Coronary artery (tissue), 2 donors: ENCODE results near the gene CSGALNACT2.

Source experiments
- DNase-seq: peaks from one replicate; pipeline ENCODE4 v3.0.0-alpha.2; 2017; ENCODE audit warnings: low spot score
- H3K27ac ChIP-seq, 2 donors: fragments of 200-600 bp; sonication (generic); one replicate each; pipeline ENCODE4 v1.5.1; 2016 to 2019
- H3K4me3 ChIP-seq: fragments of 200-600 bp; sonication (generic); 2 replicates; pipeline ENCODE4 v1.5.1; 2016; ENCODE audit warnings: mild to moderate bottlenecking, moderate library complexity
- TF ChIP-seq, protein P1 (sequence below): fragments of 200-600 bp; sonication (generic); IDR thresholded peaks from one replicate; pipeline ENCODE4 v1.5.1; 2019; ENCODE audit warnings: antibody characterized with exemption

The CSGALNACT2 gene

DNA sequence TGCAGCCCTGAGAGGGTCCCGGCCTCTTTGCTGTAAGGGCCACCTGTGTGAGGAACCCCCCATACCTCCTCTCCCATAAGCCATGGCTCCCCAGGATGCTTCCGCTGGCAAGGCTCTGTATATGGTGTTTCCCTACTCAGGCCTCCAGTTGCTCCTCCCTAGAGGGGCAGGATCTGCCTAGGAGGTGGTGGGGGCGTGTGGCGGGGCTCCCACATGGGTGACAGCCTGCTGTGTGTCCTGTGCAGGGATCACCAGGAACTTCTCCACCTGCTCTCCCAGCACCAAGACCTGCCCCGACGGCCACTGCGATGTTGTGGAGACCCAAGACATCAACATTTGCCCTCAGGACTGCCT, 25.7 kb upstream of the CSGALNACT2 start:
- TF ChIP-seq, protein P1, sequence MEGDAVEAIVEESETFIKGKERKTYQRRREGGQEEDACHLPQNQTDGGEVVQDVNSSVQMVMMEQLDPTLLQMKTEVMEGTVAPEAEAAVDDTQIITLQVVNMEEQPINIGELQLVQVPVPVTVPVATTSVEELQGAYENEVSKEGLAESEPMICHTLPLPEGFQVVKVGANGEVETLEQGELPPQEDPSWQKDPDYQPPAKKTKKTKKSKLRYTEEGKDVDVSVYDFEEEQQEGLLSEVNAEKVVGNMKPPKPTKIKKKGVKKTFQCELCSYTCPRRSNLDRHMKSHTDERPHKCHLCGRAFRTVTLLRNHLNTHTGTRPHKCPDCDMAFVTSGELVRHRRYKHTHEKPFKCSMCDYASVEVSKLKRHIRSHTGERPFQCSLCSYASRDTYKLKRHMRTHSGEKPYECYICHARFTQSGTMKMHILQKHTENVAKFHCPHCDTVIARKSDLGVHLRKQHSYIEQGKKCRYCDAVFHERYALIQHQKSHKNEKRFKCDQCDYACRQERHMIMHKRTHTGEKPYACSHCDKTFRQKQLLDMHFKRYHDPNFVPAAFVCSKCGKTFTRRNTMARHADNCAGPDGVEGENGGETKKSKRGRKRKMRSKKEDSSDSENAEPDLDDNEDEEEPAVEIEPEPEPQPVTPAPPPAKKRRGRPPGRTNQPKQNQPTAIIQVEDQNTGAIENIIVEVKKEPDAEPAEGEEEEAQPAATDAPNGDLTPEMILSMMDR, result no peak
- no peak overlapping the region for H3K27ac ChIP-seq
- H3K4me3 ChIP-seq, result no peak overlapping the region
- DNase-seq, result no peak

DNA sequence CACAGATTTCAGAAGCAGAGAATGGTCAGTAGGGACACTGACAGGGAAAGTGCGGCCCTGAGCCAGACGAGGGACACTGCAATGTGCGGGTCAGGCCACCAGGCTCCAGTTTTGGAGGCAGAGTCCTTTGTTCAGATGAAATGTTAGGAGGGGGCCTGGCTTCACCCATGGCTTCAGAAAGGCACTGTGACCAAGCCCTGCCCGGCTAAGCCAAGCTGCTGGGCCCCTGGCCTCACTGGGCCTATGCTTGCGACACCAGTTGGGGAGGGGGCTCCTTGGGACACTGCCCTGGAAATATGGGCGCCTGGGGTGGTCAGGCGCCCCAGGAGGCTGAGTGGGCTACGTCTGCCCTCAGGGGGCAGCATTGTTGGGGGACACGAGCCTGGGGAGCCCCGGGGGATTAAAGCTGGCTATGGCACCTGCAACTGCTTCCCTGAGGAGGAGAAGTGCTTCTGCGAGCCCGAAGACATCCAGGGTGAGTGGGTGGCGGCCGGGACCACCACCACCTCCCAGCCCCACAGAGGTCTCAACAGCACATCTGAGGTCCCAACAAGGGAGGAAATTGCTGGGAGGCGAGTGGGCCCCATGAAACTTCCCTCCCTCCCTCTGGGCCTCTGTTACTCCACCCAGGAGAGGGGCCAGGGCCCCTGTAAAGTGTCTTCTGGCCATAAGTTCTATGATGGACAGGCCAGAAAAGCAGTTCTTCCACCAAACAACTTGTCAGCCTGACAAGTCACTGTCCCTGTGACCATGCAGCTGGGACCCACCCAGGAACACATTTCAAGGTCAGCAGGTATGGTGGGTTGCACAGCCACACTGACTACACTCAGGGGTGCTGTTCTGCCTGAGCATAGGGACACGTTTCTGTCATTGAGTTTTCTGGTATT, 24.8 kb upstream of the CSGALNACT2 start:
- no peak overlapping the region for H3K4me3 ChIP-seq
- no peak for DNase-seq
- TF ChIP-seq, protein P1, result no peak
- no peak overlapping the region for H3K27ac ChIP-seq

DNA sequence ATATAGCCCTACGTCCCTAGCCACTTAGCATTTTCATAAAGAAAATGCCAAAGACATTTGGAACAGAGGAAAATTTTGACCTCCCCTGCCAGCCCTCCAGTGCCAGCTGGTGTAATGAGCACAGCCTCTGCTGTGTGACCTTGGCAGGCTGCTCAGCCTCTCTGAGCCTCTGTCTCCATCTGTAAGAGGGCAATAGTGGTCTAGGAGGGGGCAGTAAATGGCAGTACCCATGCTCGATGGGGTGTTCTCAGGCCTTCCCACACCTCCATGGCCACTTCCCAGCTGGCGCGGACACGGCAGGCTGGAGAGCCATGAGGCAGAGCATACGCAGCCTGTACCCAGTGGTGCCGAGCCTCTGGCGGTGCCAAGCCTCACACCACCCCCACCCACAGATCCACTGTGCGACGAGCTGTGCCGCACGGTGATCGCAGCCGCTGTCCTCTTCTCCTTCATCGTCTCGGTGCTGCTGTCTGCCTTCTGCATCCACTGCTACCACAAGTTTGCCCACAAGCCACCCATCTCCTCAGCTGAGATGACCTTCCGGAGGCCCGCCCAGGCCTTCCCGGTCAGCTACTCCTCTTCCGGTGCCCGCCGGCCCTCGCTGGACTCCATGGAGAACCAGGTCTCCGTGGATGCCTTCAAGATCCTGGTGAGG, 24.0 kb upstream of the CSGALNACT2 start:
- DNase-seq, result no peak
- no peak overlapping the region for H3K27ac ChIP-seq
- TF ChIP-seq, protein P1, result no peak
- H3K4me3 ChIP-seq, result no peak overlapping the region

DNA sequence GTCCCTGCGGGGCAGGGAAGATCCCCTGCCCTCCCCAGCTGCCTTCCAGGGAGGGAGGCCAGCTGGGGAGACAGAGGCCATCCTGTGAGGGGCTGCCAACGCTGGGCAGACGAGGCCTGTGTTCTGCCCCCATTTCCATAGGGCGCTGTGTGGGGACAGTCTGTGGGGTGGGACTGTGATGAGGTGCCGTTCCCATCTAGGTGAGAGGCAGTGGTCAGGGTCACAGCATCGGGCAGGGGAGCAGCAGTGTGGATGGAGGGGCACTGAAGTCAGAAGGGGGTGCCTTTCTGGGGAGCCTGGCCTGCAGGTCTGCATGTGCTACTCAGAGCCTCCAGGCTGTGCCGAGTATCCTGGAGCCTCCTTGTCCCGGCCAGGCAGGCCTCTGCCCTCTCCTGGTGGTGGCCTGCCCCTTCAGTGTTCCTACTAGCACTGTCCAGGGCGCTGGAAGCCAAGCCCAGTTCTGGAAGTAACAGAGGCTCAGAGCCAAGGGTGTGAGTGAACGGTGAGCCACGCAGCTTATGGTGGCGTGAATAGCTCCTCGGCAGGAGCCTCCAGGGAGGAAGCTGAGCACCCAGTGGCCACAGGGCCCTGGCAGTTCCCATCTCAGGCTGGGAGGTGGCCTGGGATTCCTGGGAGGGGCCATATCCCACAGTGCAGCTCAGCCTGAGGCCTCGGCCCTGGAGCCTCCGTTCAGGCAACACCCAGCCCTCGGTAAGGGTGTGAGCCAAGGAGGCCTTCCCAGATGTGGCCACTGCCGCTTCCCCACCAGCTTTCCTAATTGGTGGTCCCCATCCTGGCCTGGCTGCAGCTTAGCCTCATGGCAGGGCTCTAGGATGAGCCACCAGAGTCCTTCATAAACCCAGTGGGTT, 23.3 kb upstream of the CSGALNACT2 start:
- no peak for DNase-seq
- no peak overlapping the region for H3K27ac ChIP-seq
- TF ChIP-seq, protein P1, result no peak
- H3K4me3 ChIP-seq, result no peak overlapping the region

DNA sequence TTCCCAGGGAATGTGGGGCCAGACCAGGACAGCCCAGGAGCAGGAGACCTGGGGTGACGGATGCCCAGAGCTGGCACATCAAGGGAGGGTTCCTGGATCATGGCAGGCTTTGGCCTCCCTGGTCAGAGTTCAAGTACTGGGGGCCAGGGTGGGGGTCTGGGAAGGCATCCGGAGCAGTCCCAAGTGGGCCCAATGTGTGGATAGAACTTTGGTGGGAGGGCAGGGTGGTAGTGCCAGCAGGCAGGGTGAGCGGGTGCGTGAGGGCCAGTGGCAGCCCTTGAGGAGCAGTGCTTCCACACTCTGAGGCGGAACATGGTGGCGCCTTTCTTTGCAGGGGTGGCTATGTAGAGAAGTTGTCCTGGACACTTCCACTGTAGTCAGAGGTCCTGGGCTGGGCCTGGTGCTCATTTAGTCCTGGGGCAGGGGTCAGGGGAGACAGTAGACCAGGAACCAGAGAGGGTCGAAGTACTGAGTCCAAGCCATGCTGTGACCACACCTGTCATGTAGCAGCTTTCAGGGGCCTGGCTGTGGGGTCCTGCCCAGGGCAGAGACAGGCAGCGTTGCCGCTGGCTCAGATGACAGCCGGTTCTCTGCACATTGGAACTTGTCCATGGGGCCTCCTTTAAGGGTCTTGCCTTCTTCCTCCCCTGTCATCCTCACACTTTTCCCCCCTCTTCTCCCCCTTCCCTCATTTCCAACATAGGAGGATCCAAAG, 22.2 kb upstream of the CSGALNACT2 start:
- no peak for DNase-seq
- TF ChIP-seq, protein P1, result no peak
- Histone ChIP-seq H3K4me3 (no peak overlapping the region), H3K27ac (no peak overlapping the region)

DNA sequence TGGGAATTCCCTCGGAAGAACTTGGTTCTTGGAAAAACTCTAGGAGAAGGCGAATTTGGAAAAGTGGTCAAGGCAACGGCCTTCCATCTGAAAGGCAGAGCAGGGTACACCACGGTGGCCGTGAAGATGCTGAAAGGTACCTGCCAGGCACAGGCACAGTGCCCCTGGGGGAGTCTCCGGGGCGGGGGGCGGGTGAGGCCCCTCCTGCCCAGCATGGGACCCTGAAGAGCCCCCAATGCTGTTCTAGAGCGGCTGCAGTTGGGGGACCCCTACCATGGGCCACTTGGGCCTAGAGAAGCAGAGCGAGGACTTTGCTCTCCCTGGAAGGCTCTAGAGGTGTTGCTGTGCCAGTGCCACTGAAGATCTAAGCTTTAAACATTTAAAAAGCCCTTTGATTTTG, 21.6 kb upstream of the CSGALNACT2 start:
- TF ChIP-seq, protein P1, result no peak
- DNase-seq, result no peak
- H3K4me3 ChIP-seq, result no peak overlapping the region
- H3K27ac ChIP-seq, result no peak overlapping the region
